Measurements from ENCODE around the gene COG5.

- TF ChIP-seq CTCF (IDR thresholded peaks at IDR 0.05) (no peak), POLR2A (IDR thresholded peaks at IDR 0.05) (no peak)
Measured at GRCh38 chr7:107345898-107346297, 217.8 kb downstream of the COG5 start.

Measured in adrenal gland (tissue), 5 donors.